B cell (primary cell): ENCODE measurements around the gene SMTNL1. TPM values are rescaled to one million over a fixed set of nuclear protein-coding genes. Genes with fewer than 3 reads are reported as not detected.
A peak's percentile ranks its signal among the peaks of the same experiment; 100 is the strongest.

Experiments
- ATAC-seq: fragments of 200-7000 bp; cut with Tn5 transposase; one replicate; pipeline ENCODE4 v1.10.0; 2021; ENCODE audit warnings: low read depth, mild to moderate bottlenecking, moderate number of reproducible peaks, moderate library complexity
- CTCF ChIA-PET: fragments of 350-600 bp; sonication (Branson Sonifier 250); formaldehyde crosslinking; loops from one replicate; lab custom pipeline; 2021; ENCODE audit warnings: antibody characterized with exemption, inconsistent platforms; lab: Charles Lee
- POLR2A ChIA-PET: fragments of 350-600 bp; sonication (Branson Sonifier 250); formaldehyde crosslinking; loops from one replicate; lab custom pipeline; 2021; ENCODE audit warnings: antibody characterized with exemption; lab: Charles Lee
- DNase-seq: peaks from one replicate; pipeline ENCODE4 v3.0.0; 2013
- H2AFZ ChIP-seq: 2 replicates; pipeline ENCODE4 v1.6.1; 2012; ENCODE audit warnings: mild to moderate bottlenecking, low read depth, low read length; ENCODE audit not compliant: insufficient read depth, poor library complexity, severe bottlenecking
- H3K27ac ChIP-seq, 2 donors: 1 replicate in 1 of 2; 2 replicates in 1 of 2; pipeline ENCODE4 v1.5.1; 2012 to 2013; ENCODE audit warnings: low read length in 2 of 2, mild to moderate bottlenecking in 2 of 2, moderate library complexity in 1 of 2
- H3K27me3 ChIP-seq, 4 experiments: fragments of 200-600 bp in 1 of 4; sonication (generic) in 1 of 4; replicated peaks in 1 of 4; 1 replicate in 2 of 4; 2 replicates in 2 of 4; pipeline versions ENCODE4 v1.6.1 to v1.7.0; 2013 to 2016; ENCODE audit warnings: low read length in 3 of 4, mild to moderate bottlenecking in 2 of 4, mixed read lengths in 1 of 4, moderate library complexity in 1 of 4; ENCODE audit not compliant: insufficient read depth in 4 of 4, control insufficient read depth in 3 of 4; ENCODE audit errors: control extremely low read depth in 1 of 4
- H3K36me3 ChIP-seq, 2 experiments: replicated peaks in 1 of 2; 1 replicate in 1 of 2; 2 replicates in 1 of 2; pipeline versions ENCODE4 v1.6.1 to v1.7.1; 2013; ENCODE audit warnings: low read length in 1 of 2; ENCODE audit not compliant: insufficient read depth in 2 of 2, control insufficient read depth in 1 of 2; ENCODE audit errors: control extremely low read depth in 1 of 2, extremely low read depth in 1 of 2
- H3K4me1 ChIP-seq, 2 donors: fragments of 200-600 bp in 1 of 2; sonication (generic) in 1 of 2; 1 replicate in 1 of 2; 2 replicates in 1 of 2; pipeline versions ENCODE4 v1.5.1 to v1.6.1; 2013 to 2017; ENCODE audit warnings: low read length in 2 of 2; ENCODE audit not compliant: control insufficient read depth in 2 of 2, insufficient read depth in 2 of 2
- H3K4me2 ChIP-seq: replicated peaks from 2 replicates; pipeline ENCODE3; 2012; ENCODE audit warnings: mild to moderate bottlenecking, low read depth, low read length; ENCODE audit not compliant: poor library complexity, severe bottlenecking
- H3K4me3 ChIP-seq, 5 experiments: fragments of 200-600 bp in 1 of 5; sonication (generic) in 1 of 5; 1 replicate in 3 of 5; 2 replicates in 2 of 5; pipeline versions ENCODE4 v1.5.1 to v1.7.0; 2011 to 2016; ENCODE audit warnings: low read length in 4 of 5, mild to moderate bottlenecking in 4 of 5, low read depth in 2 of 5, control low read depth in 1 of 5, moderate library complexity in 1 of 5; ENCODE audit not compliant: insufficient read depth in 1 of 5; ENCODE audit errors: control extremely low read depth in 1 of 5, extremely low read depth in 1 of 5
- H3K79me2 ChIP-seq: fragments of 200-600 bp; sonication (generic); one replicate; pipeline ENCODE4 v1.6.0; 2016; ENCODE audit warnings: low read length; ENCODE audit not compliant: control insufficient read depth, insufficient read depth
- H3K9ac ChIP-seq: fragments of 200-600 bp; sonication (generic); 2 replicates; pipeline ENCODE4 v1.6.1; 2017; ENCODE audit warnings: mild to moderate bottlenecking, low read length, moderate library complexity
- H3K9me3 ChIP-seq, 3 donors: one replicate each; pipeline versions ENCODE4 v1.6.1 to v1.7.1; 2013; ENCODE audit warnings: low read length in 2 of 3; ENCODE audit not compliant: control insufficient read depth in 2 of 3, insufficient read depth in 1 of 3; ENCODE audit errors: control extremely low read depth in 1 of 3
- H4K20me1 ChIP-seq: 2 replicates; pipeline ENCODE4 v1.6.0; 2012; ENCODE audit warnings: mild to moderate bottlenecking, low read length; ENCODE audit not compliant: insufficient read depth, control insufficient read depth, poor library complexity, severe bottlenecking
- H3K27ac Mint-ChIP-seq: one replicate; pipeline ENCODE4 v1.8.0; 2021; ENCODE audit warnings: mixed read lengths
- H3K27me3 Mint-ChIP-seq: one replicate; pipeline ENCODE4 v1.8.0; 2021; ENCODE audit warnings: mixed read lengths
- H3K4me1 Mint-ChIP-seq: one replicate; pipeline ENCODE4 v1.8.0; 2021; ENCODE audit warnings: mixed read lengths
- H3K4me3 Mint-ChIP-seq: one replicate; pipeline ENCODE4 v1.8.0; 2021; ENCODE audit warnings: mixed read lengths
- H3K9me3 Mint-ChIP-seq: one replicate; pipeline ENCODE4 v1.8.0; 2022; ENCODE audit warnings: mixed read lengths; ENCODE audit not compliant: insufficient read depth
- EZH2 ChIP-seq: IDR thresholded peaks from 2 replicates; pipeline ENCODE4 v1.6.1; 2012; ENCODE audit warnings: borderline replicate concordance, low read depth, mild to moderate bottlenecking, moderate library complexity, low read length; ENCODE audit not compliant: insufficient read depth, poor library complexity, severe bottlenecking
- WGBS: methylation state at CpG from one replicate; pipeline ENCODE4 v1.1.5; 2013; ENCODE audit warnings: missing lambda C conversion rate; ENCODE audit not compliant: insufficient coverage; 5-methylcytosine and 5-hydroxymethylcytosine counted together
- intact Hi-C: fragments of 100-400 bp; cut with micrococcal nuclease; formaldehyde crosslinking; loops from one replicate; pipeline ENCODE4 v1.10.0; 2022
- polyA plus RNA-seq: library from polyadenylated mRNA; depleted of rRNA; stranded (reverse); fragments of >200 nt; gene quantifications from 2 replicates; pipeline ENCODE4 v1.2.3, GENCODE V29; 2012
- total RNA-seq, 2 donors: library from RNA; stranded (reverse); fragments of 120-200 nt in 1 of 2; gene quantifications; 1 replicate in 1 of 2; 2 replicates in 1 of 2; pipeline versions ENCODE4 v1.2.3 to v1.2.4, GENCODE V29; 2013 to 2022
- TF ChIP-seq, protein P1 (sequence below): fragments of 200-600 bp; IDR thresholded peaks from one replicate; pipeline ENCODE4 v1.8.0; 2022; ENCODE audit warnings: antibody characterized with exemption, mild to moderate bottlenecking

The SMTNL1 gene
- total and polyA plus RNA-seq, 2 donors (not counting 1 experiment from before 2014, with no cell fraction given): not detected

DNA sequence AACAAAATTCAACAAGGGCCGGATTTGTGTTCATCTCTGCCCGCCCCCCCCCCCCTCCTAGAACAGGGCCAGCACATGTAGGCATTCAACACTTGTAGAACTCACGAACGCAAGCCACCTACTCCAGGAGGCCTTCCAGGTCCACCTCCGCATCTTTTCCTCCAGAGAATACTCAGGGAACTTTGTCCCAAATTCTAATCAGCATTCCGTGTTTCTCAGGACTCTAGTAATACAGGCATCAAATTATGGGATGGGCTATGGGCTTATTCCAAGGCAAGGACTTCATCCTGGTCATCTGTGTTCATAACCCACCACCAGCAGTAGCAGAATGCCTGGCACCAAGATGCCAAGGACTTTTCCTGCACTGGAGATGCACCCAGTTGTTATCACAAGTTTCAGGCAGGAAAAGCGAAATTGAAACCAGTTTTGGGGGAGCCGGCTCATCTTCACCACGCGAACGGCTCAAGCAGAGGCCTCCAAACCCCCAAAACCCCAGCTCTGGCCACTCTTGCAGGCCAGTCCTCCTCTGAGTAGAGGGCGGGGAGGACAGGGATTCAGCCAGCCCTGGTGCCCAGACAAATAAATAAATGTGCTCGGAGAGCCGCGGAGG lies 29.6 kb downstream of the SMTNL1 start:
- H3K79me2 ChIP-seq: peaks cover 54% of the 10 kb centered on the region
- DNase-seq: peak; percentile 57
- H3K27ac ChIP-seq: peak overlapping the region; percentile 83 to 92
- Mint-ChIP-seq H3K4me1 (peaks cover 39% of the 10 kb centered on the region), H3K27ac (peak overlapping the region; percentile 75), H3K27me3 (no peaks in the 10 kb centered on the region), H3K4me3 (peak overlapping the region; percentile 99), H3K9me3 (no peaks in the 10 kb centered on the region)
- peak overlapping the region; percentile 83 to 99 (median 98) for H3K4me3 ChIP-seq
- 4% methylated on average over 9 of the region's 15 CpGs for WGBS
- ChIA-PET POLR2A (interaction anchor here (0.6 to 1.8 kb wide), 3 partner anchors 16 to 36 kb away, joined by 3 to 5 read pairs (median 3); partner anchors contain the start of gene TIMM10), CTCF (interaction anchor here (0.7 to 5.9 kb wide), 13 partner anchors 9 to 233 kb away, joined by 3 to 86 read pairs (median 7); partner anchors contain the start of genes SELENOH and TIMM10)
- peaks cover 9% of the 10 kb centered on the region for H4K20me1 ChIP-seq
- H3K9me3 ChIP-seq: no peaks in the 10 kb centered on the region
- peaks cover 18 to 27% of the 10 kb centered on the region in 2 donors for H3K4me1 ChIP-seq
- TF ChIP-seq, protein P1, sequence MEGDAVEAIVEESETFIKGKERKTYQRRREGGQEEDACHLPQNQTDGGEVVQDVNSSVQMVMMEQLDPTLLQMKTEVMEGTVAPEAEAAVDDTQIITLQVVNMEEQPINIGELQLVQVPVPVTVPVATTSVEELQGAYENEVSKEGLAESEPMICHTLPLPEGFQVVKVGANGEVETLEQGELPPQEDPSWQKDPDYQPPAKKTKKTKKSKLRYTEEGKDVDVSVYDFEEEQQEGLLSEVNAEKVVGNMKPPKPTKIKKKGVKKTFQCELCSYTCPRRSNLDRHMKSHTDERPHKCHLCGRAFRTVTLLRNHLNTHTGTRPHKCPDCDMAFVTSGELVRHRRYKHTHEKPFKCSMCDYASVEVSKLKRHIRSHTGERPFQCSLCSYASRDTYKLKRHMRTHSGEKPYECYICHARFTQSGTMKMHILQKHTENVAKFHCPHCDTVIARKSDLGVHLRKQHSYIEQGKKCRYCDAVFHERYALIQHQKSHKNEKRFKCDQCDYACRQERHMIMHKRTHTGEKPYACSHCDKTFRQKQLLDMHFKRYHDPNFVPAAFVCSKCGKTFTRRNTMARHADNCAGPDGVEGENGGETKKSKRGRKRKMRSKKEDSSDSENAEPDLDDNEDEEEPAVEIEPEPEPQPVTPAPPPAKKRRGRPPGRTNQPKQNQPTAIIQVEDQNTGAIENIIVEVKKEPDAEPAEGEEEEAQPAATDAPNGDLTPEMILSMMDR: no peak
- no peak for TF ChIP-seq EZH2
- intact Hi-C loops: loop anchor here (1.0 to 5.0 kb wide), 7 partner anchors 19 to 1010 kb away; partner anchors contain the start of genes CLP1, LPXN, SELENOH and ZFP91
- H3K4me2 ChIP-seq: peak overlapping the region; percentile 92
- H3K36me3 ChIP-seq: peaks cover 0 to 8% of the 10 kb centered on the region in 2 experiments
- peak overlapping the region; percentile 99 for H2AFZ ChIP-seq
- H3K9ac ChIP-seq: peak overlapping the region; percentile 85
- peak; percentile 1 for ATAC-seq
- H3K27me3 ChIP-seq: no peaks in the 10 kb centered on the region
